Measurements from ENCODE around the gene CTNNA2.

The CTNNA2 gene

DNA sequence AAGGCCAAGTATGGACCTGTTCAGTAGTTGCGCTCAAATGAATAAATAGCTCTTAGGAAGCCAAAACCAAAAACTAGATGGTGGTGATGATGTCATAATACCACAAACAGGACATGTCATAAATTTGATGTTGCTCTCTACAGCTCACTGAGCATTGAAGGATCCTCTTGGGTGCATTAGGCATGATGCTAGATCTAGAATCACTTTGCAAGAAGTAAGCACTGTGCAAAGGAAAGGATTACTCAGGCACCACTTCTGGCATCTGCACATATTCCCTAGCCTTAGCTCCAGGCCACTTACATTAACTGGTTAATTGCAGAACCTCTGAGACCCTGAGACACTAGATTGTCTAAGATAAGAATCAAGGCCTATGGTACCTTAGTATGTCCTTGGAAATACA, 733.7 kb downstream of the CTNNA2 start:
- DNase-seq: no peak

DNA sequence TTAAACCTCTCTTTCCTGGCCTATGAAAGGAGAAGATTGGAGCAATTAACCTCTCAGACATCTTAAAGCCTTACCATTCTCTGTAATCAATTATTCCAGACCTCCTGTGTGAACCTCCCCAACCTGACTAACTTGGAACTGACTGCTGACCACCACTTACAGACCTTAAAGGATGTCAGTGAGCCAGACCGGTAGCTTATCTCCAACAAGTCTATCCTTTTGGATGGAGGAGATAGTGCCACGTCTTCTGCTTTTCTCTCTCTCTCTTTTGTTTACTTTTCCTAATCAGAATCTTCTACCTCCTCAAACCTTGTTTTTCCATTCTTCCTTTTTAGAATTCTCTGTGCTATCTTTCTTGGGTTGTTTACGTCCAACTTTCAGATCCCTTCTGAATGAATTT, 734.5 kb downstream of the CTNNA2 start:
- DNase-seq: no peak

DNA sequence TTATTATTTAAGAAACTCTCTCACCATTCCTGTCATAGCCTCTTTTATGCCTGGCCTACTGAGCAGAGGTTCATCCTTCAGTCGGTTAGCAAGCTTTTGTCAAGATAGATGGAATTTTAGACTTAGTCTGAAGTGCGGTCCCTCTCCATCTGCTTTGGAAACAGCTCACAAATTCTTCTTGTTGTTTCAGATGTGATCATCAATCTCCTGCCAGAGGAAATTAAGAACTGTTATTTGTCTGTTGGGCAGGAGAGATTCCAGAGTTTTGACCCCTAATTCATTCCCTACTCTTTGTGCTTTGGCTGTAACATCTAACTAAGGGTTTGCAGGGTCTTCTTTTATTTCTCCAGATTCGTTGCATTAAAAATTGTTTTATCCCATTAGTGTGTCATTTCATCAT, 735.3 kb downstream of the CTNNA2 start:
- no peak for DNase-seq

DNA sequence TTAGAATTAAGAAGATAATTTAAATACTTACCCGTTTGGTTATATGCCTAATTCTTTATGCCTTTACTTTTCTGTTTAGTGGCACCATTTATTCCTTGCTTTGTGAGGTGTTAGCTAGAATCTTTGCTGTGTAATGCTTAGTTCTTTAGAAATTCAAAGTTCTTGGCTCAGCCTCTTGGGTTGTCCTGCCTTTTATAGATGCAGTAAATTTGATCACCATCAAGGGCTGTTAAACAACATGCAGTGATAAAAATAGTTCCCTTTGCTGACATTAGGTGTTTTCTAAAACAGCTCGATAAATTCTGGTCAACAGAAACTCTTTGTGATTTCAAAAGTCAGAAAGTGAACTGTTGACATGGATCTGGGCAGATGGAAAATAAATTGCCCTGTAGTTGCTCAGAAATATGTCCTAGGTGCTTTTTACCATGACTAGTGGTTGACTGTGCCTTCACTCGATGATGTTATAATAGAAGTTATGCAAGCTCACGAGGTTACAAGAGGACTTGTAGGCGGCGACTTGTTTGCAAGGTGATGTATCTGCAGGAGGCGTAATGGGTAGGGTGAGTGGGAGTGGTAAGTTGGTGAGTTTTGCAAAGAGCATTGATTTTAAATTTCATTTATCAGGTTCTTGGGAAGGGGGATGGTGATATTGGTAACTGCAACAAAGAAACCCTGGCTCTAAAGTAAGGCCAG, 739.6 kb downstream of the CTNNA2 start:
- DNase-seq: no peak

DNA sequence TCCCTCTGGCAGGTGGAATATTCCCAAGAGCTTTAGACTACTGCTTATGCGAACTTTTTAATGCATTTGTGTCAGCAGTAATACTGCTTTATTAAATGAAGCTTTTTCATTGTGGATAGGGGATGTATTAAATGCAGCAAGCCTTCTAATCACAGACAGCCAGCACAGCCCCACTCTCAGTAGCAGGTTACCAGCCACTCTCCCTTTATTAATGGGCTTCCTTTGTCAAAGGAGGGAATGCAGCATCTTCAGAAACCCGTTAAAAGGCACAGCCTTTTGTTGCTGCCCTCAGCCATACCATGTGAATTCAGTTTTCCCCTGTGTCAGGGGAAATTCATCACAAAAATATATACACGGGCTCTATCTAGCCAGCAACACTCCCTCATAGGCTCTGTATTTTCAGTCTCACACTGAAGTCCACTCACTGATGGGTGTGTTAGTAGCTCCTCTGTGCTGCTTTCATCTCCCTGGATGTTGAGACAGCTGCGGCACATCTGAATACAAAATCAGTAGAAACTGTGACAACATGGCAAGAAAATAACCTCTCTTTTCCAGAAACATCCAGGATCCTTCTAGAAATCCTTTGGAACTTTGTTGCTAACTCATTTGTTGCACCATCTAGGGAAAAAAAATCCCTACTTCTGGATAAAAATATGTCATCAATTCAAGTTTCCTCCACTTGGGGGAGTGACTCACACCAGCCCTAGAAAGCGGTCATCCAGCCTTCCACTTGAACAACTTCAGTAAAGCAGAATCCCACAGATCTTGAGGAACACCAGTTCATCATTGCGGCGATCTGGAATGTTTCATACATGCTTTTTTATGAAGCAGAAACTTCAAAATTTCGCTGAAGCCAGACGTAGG, 743.3 kb downstream of the CTNNA2 start:
- no peak for DNase-seq

DNA sequence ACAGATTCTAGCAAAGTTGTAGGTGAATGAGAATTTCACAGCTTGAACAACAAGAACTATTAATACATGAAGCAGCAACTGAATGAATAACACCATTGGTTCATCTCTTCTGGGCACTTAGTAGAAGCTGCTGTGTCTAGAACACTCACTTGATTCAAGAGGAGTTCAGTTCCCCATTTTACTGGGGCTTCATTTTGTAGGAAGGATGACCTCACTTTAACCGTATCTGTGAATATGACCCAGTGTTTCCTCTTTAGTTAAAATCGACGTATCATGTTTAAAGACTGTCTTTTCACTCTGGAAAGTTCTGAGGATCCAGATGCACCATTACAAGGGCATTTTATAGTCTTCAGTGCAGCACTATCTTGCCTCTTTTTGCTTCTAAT, 743.9 kb downstream of the CTNNA2 start:
- DNase-seq: no peak

DNA sequence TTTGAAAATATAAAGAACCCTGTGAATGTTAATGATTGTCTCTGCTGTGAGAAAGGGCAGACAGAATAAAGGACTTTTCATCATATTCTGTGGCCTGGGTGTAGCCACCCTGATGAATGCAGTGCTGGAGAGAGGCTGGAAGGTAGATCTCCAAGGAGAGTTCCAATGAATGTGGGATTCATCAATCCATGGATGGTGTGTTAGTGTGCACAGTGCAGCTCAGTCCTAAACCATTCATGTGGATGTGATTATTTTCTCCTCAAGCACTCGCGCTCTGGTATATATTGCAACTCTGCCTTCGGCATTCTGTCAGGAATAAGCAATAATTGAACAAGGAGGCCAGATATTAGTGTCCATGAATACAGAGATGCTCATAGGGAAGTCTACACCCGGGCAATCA, 744.6 kb downstream of the CTNNA2 start:
- no peak for DNase-seq

DNA sequence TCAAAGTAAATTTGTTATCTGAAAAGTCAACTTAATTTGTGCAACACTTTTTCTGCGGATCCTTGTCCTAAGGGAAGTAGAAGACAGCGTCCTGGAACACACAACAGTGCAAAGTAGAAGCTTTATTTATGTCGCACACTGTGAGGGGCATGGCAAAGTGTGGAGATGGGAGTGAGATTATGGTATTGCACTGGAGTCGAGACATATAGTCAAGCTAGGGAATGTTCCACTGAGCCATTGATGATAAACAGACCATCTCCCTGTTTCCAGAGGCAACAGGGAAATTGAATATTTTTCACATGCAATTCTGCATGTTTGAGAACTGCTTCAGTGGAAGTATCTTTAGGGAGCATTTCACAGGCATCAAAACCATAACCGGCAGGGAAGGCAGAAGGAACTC, 745.5 kb downstream of the CTNNA2 start:
- DNase-seq: no peak

DNA sequence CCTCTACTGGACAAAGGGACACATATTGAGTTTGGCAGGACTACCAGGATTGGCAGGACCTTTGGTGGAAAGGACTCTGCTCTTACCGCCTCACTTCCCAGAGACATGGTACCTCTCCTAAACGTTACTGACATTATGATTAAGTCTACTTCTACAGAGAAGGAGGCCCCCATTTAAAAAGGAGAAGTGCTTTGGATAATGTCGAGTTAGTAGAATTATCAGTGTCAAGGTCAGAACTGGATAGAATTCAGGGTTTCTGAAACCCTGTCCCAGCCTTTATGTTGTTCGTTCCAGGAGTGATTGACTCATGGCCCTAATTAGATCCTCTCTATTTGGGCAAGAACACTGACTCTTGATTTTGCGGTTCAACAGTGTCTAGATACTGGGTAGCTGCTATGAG, 745.9 kb downstream of the CTNNA2 start:
- DNase-seq: no peak

DNA sequence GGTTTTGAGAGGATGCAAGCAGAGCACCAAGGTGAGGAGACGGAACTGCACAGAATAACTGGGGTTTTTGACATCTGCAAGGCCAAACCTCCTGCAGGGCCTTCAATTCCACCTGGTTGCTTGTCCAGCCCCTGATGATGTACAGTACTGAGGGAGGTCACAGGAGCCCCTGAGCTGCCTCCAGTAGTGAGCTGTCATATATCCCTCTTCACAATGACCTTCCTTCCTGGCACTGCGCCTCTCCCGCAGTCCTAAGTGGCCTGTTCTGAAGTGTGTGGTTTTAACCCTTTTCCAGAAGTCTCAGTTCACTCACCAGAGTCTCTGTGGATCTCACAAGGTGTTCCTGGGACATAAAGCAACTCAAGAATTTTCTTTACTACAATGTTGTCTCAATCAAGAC, 746.4 kb downstream of the CTNNA2 start:
- no peak for DNase-seq

DNA sequence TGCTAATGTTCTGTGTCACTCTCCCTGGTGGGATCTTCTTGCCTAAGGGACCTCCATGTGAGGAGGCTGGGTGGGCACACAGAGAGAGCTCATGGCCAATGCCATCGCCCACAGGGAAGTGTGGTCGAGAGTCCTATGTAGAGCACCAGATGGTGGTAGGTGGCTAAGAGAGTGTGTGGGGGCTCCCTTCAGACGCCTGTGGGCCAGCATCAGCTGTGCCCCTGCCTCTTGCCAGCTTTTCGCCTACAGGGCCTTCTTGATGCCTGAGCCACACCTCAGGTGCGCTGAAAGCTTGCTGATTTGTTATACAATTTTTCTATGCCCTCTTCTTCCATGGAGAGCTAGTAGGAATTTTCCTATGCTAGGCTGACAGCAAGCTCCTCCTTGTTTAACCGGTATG, 753.4 kb downstream of the CTNNA2 start:
- DNase-seq: no peak

DNA sequence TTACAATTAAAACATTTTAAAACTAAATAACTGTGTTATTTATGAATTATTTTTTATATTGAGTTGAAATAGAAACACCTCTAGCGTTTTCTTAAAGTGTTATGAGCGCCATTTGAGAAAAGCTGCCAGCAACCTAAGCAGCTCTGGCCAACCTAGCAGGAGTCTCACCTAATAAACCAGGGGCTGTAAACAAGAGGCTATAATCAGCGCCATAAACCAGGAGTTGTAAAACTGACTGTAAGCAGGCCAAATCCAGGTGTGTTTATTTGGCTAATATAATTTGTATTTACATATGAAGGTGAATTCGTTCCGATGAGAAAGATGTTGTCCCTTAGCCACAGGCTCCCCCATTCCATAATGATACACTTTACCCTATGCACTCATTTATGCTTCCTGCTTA, 757.0 kb downstream of the CTNNA2 start:
- DNase-seq: no peak

DNA sequence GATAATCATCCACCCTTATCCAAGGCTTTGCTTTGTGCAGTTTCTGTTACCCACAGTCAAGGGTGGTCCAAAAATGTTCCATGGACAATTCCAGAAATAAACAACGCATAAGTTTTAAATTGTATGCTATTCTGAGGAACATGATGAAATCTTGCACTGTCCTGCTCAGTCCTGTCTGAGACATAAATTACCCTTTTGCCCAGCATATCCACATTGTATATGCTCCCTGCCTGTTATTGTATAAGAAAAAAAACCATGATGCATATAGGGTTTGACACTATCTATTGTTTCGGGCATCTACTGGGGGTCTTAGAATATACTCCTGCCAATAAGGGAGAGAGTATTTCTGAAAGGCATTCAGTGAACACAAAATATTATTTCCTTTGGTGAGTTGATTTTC, 767.7 kb downstream of the CTNNA2 start:
- no peak for DNase-seq

DNA sequence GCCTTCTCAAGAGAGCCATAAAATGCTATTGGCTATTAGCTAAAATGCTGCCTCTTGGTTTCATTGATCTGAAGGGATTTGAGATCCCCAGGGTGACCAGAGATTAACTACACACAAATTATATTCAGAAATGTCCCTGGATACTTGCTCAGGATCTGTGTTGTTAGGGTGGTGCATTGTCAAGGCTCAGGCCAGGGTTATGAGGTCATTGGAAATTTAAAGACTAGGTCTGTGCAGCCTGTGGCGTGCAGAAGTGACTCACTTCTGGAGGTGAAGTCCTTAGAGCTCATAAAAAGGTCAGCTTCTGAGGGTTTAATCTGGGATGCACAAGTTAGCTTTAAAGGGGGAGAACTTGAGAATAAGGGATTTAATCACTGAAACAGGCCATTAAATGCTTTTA, 768.2 kb downstream of the CTNNA2 start:
- DNase-seq: no peak

DNA sequence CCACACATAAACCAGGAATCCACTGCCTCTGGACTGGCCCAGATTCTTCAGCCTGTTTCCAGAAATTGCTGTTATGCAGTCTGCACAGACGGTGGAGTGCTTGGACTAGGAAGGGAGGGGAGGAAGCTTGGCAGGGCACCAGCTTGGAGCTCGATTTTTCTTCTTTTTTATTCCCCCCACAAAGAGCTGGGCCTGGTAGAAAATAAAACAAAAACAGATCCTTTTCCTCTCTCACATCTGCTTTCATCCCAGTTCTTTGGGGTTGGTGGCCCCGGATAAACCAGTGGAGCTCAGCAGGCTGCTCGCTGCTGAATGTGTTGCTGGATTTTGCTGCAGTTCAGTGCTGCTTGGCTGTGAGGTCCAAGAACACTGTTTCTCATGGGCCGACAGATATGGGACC, 775.7 kb downstream of the CTNNA2 start:
- no peak for DNase-seq

DNA sequence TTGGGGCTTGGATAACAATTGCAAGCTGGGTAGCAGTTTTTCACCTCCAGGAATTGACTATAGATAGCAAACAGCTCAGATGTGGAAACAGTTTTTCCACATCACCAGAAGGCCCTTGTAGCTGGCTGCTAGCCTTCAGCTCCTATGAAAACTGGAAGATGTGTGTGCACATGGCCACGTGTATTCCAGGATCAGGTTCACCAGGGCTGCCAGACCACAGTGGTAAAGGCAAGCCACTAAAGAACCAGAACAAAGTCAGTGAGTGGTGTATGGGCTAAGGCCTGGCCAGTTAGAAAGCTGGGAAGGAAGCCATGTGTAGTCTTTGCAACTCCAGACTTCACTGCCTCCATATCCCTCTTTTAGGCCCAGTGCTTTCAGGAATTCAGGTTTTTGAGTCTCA, 778.8 kb downstream of the CTNNA2 start:
- DNase-seq: no peak

DNA sequence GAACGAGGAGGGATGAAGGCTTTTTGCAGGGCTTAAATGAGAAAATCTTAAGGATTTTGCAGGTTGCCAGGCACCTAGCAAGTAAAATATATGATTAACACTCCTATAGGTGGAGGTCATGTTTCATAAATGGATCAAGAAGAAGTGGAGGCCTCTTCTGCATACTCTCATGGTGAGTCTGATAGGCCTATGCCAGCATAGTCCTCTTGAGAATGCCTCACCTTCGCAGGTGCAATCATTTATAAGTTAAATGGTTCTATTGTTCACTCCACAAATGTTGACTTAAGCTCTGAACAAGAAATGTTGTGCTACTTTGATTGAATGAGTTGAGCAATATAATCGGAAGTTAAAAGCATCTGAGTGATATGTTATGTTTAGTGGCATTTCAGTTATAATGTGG, 779.6 kb downstream of the CTNNA2 start:
- no peak for DNase-seq

DNA sequence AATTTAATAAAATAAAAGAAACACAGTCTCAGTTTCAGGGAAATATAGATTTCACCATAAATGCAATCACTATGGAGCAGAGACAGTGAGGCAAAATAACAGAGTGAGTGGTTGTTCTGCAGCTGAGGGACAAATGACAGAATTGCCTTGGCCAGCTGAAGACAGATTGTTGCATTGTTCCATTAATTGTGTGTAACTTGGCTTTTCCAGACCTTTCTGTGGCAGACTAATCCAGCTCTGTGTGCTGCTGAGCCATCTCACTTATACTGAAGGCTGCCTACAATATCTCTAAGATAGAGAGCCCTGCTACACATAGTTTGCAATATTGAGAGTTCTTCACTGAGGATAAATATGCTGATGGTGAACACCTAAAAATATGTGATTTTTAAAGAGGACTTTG, 780.2 kb downstream of the CTNNA2 start:
- DNase-seq: no peak

DNA sequence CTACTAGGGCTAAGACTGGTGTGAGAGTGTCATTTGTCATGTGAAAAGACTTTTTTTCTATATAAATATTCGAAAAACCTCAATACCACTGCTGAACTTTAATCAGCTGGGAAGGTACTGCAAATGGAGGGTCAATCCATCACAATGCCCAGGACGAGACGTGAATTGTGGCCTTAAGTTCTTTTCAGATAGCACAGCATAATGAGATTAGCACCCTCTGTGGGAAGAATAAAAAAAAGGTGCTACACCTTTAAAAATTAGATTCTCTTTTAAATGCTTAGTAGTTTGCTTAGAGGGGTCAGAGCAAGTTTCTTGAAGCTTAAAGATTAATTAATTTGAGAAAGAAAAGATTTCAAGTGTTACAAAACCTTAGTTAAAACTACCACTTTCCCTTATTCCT, 786.1 kb downstream of the CTNNA2 start:
- no peak for DNase-seq

DNA sequence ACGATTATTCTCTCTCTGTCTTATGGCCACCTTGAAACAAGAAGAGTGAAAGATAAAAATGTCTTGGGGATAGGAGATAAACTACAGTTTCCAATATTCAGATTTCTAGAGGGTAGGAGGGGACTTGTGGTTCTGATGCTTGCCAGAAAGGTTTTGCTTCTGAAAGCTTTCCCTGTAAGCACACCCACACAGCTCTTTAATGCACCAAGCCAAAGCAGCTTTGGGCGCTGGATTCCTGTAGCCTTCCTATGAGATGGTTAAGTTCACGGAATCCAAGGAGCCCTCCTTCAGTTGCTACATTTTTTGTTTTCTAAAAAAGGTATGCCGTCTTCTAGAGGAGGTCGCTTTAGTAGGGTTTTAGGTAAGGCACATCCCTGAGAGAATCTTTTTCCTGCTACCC, 786.8 kb downstream of the CTNNA2 start:
- no peak for DNase-seq

DNA sequence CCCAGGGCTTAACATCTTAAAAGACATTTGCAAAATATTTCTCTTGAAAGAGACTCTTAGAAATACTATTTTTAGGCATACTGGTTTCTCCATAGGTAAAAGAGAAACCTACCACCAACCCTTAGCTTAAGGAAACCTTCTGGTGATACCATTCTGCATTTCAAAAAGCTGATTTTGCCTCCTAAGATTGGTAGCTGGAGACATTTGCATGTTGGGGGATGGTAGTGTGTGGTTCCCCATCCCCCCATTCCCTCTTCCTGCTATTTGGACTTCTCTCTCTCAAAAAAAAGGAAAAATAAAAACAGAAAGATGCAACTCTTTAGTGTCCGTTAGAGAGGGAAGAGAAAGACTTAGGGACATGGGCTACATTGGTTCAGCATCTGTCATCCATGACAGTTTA, 787.5 kb downstream of the CTNNA2 start:
- no peak for DNase-seq

DNA sequence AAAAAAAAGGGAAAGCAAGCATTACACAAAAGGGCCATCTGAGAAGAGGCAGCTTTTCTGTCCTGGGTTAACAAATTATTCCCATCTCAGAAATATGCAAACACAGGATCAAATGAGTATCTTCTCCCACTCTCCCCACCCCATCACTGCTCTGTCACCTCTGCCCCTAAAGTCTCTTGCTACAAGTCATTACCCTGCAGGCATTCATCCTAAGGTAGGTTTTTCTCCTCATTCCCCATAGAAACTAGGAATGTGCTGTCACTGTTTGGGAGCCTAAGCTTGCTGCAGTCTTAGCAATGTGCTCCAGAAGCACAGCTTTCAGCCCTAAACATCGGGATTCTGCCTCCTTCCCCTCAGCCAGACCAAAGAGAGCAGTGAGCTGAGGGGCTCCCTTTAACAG, 788.1 kb downstream of the CTNNA2 start:
- DNase-seq: no peak

DNA sequence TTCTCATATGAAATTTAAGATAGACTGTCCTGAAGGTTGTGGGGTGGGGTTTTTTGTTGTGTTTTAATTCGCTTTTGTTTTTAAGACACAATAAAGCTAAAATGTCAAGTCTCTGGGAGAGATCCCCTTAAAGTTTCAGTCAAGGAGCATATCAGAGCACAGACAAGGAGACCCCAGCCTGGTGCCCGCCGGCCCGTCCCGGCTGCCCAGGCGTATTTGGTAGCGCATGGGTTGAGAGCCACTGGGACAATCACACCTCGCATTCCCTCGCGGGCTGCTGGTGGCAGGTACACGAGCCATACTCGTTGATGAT, 789.1 kb downstream of the CTNNA2 start:
- no peak for DNase-seq

DNA sequence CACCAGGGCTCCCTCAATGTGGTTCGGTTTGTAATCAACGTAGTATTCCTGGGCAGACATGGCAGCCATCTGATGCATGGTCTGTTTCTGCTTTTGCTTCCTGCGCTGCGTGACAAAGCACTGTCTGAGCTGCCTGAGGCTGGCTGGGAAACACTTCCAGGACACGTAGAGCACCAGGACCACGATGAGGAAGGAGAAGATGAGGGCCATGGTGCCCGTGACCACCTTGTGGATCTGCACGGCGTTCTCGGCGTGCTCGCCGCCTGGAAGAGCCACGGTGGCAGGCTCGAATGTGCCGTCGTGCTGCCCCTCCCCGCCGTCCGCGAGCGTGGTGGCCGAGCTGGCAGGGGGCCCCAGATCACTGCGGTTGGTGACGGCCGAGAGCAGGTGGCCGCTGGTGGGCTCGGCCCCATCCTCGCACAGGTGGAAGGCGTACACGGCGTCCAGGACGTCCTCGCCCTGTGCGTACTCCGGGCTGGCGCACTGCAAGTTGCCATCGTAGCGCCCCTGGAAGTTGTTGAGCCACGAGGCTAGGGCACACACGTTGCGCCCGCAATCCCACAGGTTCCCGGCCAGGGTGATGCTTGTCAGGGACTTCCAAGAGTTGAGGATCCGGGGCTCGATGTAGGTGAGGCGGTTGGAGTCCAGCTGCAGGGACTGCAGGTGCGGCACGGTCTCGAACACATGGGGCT, 789.6 kb downstream of the CTNNA2 start:
- no peak for DNase-seq

Measured in activated gamma-delta T cell (primary cell).